Neuron (in vitro differentiated cells): Measurements from ENCODE around the gene CERS6.

Experiments used
- H2AFZ ChIP-seq: one replicate; pipeline ENCODE4 v1.6.1; 2013; ENCODE audit warnings: low read depth, mild to moderate bottlenecking, inconsistent platforms, low read length, moderate library complexity
- H3K27me3 ChIP-seq: one replicate; pipeline ENCODE4 v1.6.1; 2013; ENCODE audit warnings: low read length; ENCODE audit not compliant: insufficient read depth
- H3K36me3 ChIP-seq: one replicate; pipeline ENCODE4 v1.6.1; 2013; ENCODE audit warnings: low read length; ENCODE audit not compliant: insufficient read depth
- H3K4me1 ChIP-seq: one replicate; pipeline ENCODE4 v1.6.1; 2013; ENCODE audit warnings: low read length; ENCODE audit not compliant: insufficient read depth
- H3K4me3 ChIP-seq: 2 replicates; pipeline ENCODE4 v1.5.1; 2013; ENCODE audit warnings: mild to moderate bottlenecking, low read length, moderate library complexity
- H3K9me3 ChIP-seq: one replicate; pipeline ENCODE4 v1.6.1; 2013; ENCODE audit warnings: low read length

Gene CERS6

DNA sequence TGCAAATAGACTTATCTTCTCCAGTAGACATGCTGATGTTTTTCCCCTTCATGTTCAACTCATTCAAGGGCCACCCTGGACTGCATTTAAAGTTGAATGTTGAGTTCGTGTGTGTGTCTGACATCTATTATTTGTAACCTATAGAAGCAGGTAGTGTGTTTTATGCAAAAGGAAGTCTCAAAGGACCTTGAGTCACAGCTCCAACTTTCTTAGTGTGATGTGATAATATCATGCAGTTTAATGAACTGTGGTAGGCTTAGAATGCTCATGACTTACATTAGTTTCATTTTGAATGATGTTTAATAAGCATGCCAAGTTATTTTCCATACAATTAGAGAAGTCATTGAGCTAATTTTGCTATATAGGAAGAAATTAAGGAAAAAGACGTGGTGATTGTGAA lies 67.9 kb downstream of the CERS6 start:
- H3K27me3 ChIP-seq: no peaks in the 10 kb centered on the region
- H3K4me3 ChIP-seq: no peak overlapping the region
- peaks cover 8% of the 10 kb centered on the region for H3K4me1 ChIP-seq
- no peaks in the 10 kb centered on the region for H3K36me3 ChIP-seq
- H3K9me3 ChIP-seq: no peaks in the 10 kb centered on the region
- no peak overlapping the region for H2AFZ ChIP-seq

DNA sequence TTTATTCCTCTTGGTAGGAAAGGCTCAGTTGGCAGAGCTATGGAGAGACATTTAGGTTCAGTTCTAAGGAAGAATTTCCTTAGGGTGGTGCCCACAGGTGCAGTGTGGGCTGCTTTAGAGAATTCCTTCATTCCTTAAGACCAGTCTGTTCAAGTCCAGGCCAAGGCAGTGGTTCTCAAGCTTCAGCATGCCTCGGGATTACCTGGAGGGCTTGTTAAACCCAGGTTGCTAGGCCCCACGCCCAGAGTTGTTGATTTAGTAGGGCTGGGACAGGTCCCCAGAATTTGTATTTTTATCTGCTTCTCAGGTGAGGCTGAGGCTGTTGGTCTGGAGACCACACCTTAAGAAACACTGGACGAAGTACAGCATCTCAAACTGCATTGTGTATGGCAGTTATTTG lies 68.9 kb downstream of the CERS6 start:
- Histone ChIP-seq H3K4me1 (peaks cover 8% of the 10 kb centered on the region), H2AFZ (no peak overlapping the region), H3K36me3 (no peaks in the 10 kb centered on the region), H3K27me3 (no peaks in the 10 kb centered on the region), H3K9me3 (no peaks in the 10 kb centered on the region), H3K4me3 (no peak overlapping the region)

GRCh38 chr2:168525716-168526446 lies 69.8 kb downstream of the CERS6 start:
- H3K4me1 ChIP-seq: peaks cover 8% of the 10 kb centered on the region

DNA sequence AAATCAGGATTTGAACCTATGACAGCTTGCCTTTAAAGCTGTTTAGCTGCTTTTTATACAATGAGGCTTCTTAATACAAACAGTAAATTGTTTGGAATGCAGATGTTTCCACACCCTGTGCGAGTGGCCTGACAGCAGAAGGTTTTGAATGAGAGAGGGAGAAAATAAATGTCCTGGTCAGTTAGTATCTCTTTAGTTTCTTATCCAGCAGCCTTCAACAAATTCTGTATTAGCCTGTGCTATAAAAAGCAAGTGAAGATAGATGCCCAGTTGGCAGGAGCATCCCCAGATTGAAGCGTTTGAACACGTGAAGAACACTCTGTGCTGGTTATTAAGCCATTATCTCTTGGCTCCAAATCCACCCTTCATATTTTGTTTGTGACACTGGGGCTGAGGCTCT lies 70.6 kb downstream of the CERS6 start:
- Histone ChIP-seq H3K4me3 (no peak overlapping the region), H3K27me3 (no peaks in the 10 kb centered on the region), H3K36me3 (no peaks in the 10 kb centered on the region), H3K4me1 (peaks cover 3% of the 10 kb centered on the region), H2AFZ (no peak overlapping the region), H3K9me3 (no peaks in the 10 kb centered on the region)

More at GRCh38 chr2:168525716-168526446, 69.8 kb downstream of the CERS6 start:
- no peaks in the 10 kb centered on the region for H3K9me3 ChIP-seq
- H2AFZ ChIP-seq: no peak overlapping the region
- H3K27me3 ChIP-seq: no peaks in the 10 kb centered on the region
- no peaks in the 10 kb centered on the region for H3K36me3 ChIP-seq
- H3K4me3 ChIP-seq: no peak overlapping the region

DNA sequence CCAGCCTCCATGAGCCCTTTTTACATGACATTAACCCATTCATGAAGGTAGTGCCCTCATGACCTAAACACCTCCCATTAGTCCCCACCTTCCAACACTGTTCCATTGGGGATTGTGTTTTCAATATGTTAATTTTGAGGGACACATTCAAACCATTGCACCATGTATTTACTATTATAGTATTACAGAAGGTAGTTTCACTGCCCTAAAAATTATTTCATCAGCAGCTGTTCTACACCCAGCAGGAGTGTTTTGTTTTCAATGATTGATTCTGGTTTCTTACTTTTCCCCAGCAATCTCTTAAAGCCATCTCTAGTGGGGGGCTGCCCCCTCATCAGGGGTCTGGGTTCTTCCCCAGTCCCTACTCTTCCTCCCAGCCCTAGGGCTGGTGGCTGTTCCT lies 71.9 kb downstream of the CERS6 start:
- Histone ChIP-seq H3K27me3 (no peaks in the 10 kb centered on the region), H3K36me3 (no peaks in the 10 kb centered on the region), H3K4me3 (no peak overlapping the region), H2AFZ (no peak overlapping the region), H3K4me1 (peaks cover 1% of the 10 kb centered on the region), H3K9me3 (no peaks in the 10 kb centered on the region)

DNA sequence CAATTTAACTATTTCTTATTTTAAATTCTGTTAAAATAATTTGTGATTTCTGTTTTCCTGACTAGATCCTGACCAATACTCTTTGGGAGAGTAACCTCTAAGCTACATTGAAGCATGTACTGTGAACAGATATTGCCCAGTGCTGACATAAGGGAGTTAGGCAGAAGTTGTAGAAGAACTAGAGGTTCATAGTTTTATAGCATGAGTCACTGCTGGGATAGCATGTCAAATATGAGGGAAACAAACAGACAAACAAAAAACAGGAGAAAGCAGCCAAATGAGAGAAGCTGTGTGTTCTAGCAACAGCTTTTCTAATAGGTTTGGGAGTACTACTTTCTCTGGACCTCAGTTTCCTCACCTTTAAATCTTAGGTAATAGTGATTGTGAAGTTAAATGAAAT lies 72.4 kb downstream of the CERS6 start:
- Histone ChIP-seq H3K4me1 (no peaks in the 10 kb centered on the region), H3K27me3 (no peaks in the 10 kb centered on the region), H3K36me3 (no peaks in the 10 kb centered on the region), H3K4me3 (no peak overlapping the region), H3K9me3 (no peaks in the 10 kb centered on the region), H2AFZ (no peak overlapping the region)

DNA sequence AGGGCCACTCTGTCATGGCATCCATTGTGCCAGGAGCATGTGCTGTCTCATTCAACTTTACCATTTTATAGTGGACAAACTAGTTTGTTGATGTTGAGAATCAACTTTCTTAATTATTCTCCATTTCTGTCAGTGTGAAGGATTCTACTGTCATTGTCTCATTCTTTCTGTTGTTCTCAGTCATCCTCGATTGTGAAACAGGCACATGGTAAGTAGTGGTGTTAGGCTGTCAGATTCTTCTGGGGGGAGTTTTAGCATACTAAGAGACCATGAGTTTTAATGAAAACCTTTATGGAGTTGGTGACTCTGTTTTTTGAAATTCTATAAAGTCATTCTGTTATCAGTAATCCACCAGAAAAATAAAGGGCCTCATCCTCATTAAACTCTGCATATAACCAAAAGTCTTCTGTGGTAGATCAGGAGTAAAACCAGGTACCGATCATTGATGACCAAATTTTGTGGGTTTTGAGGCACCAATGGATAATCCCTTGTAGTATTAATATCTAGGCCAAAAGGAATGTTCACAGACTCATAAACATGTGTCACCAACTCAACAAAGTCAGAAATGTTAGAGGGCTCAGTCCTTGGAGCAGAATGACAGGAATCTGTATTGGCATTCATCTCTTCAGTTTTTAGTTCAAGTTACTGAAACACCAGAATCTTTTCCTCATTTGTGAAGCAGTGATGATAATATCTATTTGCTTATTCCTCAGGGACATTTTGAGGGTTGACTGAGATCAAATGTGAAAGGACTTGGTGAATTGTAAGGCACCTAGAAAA lies 73.2 kb downstream of the CERS6 start:
- H2AFZ ChIP-seq: no peak overlapping the region
- H3K4me3 ChIP-seq: no peak overlapping the region
- H3K36me3 ChIP-seq: no peaks in the 10 kb centered on the region
- H3K9me3 ChIP-seq: no peaks in the 10 kb centered on the region
- no peaks in the 10 kb centered on the region for H3K4me1 ChIP-seq
- no peaks in the 10 kb centered on the region for H3K27me3 ChIP-seq

DNA sequence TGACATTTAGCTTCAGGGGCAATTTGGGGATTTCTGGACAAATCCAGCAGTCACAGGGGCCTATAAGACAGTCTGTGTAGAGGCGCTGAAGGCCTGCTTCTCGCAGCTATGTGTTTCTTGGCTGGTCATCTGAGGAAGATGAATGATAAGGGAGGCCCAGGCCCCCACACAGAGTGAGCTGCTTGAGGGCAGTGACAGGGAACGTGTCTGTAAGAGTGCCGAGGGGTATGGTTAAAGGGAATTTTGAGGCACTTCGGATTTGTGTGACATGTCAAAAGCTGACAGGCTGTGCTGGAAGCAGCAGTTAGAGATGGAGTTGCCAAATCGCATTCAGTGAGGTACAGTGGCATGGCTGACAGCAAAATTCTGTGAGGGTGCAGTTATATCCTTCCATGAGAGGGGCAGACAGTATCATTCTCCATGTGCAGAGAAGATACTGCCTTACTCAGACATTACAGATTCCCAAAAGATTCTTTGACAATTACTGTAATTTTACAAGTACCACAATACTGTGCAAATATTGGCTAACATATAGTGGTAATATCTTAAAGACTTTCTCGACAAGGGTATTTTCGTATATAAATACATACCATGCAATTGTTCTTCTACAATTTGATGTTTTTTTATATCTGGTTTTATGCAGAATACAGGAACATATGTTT lies 74.0 kb downstream of the CERS6 start:
- no peaks in the 10 kb centered on the region for H3K36me3 ChIP-seq
- H3K9me3 ChIP-seq: peaks cover 4% of the 10 kb centered on the region
- H3K4me1 ChIP-seq: no peaks in the 10 kb centered on the region
- H2AFZ ChIP-seq: no peak overlapping the region
- H3K4me3 ChIP-seq: no peak overlapping the region
- no peaks in the 10 kb centered on the region for H3K27me3 ChIP-seq

- no peaks in the 10 kb centered on the region for H3K4me1 ChIP-seq
- H3K27me3 ChIP-seq: no peaks in the 10 kb centered on the region
- H3K9me3 ChIP-seq: peaks cover 6% of the 10 kb centered on the region
- no peak overlapping the region for H2AFZ ChIP-seq
- H3K36me3 ChIP-seq: no peaks in the 10 kb centered on the region
- H3K4me3 ChIP-seq: no peak overlapping the region
Observed at GRCh38 chr2:168530982-168531622, 75.0 kb downstream of the CERS6 start.

- peaks cover 9% of the 10 kb centered on the region for H3K9me3 ChIP-seq
- no peaks in the 10 kb centered on the region for H3K36me3 ChIP-seq
- no peaks in the 10 kb centered on the region for H3K4me1 ChIP-seq
- no peaks in the 10 kb centered on the region for H3K27me3 ChIP-seq
- no peak overlapping the region for H2AFZ ChIP-seq
- no peak overlapping the region for H3K4me3 ChIP-seq
Observed at GRCh38 chr2:168534926-168535325, 78.9 kb downstream of the CERS6 start.

DNA sequence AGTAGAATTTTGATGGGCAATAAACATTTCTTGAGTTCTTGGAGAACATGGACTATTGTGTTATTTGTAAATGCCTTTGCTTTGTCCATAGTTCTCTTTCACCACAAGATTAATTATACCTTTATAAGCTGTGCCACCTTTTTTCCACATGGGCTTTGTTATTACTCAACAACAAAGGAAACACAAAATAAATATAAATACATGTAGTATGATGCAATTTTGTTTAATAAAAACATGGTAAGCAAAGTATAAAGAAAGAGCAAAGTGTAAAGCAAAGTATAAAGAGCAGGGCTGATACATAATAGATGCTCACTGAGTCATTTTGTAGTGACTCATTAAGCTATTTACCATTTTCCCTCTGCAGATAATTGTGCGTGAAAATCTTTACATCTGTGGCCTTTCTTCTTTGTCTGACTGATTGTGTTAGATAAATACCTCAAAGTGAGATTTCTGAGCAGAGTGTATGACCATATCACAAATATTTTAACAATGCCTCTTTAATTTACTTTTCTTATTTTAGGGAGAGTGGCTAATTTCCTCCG lies 80.9 kb downstream of the CERS6 start:
- H3K36me3 ChIP-seq: no peaks in the 10 kb centered on the region
- H2AFZ ChIP-seq: no peak overlapping the region
- H3K4me1 ChIP-seq: no peaks in the 10 kb centered on the region
- H3K27me3 ChIP-seq: no peaks in the 10 kb centered on the region
- H3K4me3 ChIP-seq: no peak overlapping the region
- H3K9me3 ChIP-seq: peaks cover 12% of the 10 kb centered on the region

GRCh38 chr2:168538133-168538532 lies 82.1 kb downstream of the CERS6 start:
- Histone ChIP-seq H3K4me1 (no peaks in the 10 kb centered on the region), H3K27me3 (no peaks in the 10 kb centered on the region), H3K36me3 (no peaks in the 10 kb centered on the region), H3K9me3 (peaks cover 12% of the 10 kb centered on the region), H2AFZ (no peak overlapping the region), H3K4me3 (no peak overlapping the region)

- Histone ChIP-seq H3K4me3 (no peak overlapping the region), H3K9me3 (peaks cover 12% of the 10 kb centered on the region), H3K4me1 (no peaks in the 10 kb centered on the region), H3K36me3 (no peaks in the 10 kb centered on the region), H2AFZ (no peak overlapping the region), H3K27me3 (no peaks in the 10 kb centered on the region)
Observed at GRCh38 chr2:168538534-168538933, 82.5 kb downstream of the CERS6 start.
